HepG2 (cell line): ENCODE measurements around the gene NDUFAF3. TPM values are rescaled to one million over a fixed set of nuclear protein-coding genes. Genes with fewer than 3 reads are reported as not detected.

Source experiments
- CHCHD3 ChIP-seq: sonication (generic); formaldehyde crosslinking; IDR thresholded peaks from 2 replicates; pipeline ENCODE4 v1.8.0; 2022; ENCODE audit warnings: mild to moderate bottlenecking, missing genetic modification reagents, moderate library complexity
- CREM ChIP-seq, 2 experiments: sonication (generic) in 1 of 2; formaldehyde crosslinking in 1 of 2; IDR thresholded peaks; 2 replicates each; pipeline versions ENCODE4 v1.4.0 to v1.6.1; 2016 to 2020; ENCODE audit warnings: antibody characterized with exemption in 1 of 2, mild to moderate bottlenecking in 1 of 2, missing genetic modification reagents in 1 of 2
- NFE2 ChIP-seq: sonication (generic); formaldehyde crosslinking; IDR thresholded peaks from 2 replicates; pipeline ENCODE4 v1.4.0; 2020; ENCODE audit warnings: missing genetic modification reagents
- NFE2L1 ChIP-seq: sonication (generic); formaldehyde crosslinking; IDR thresholded peaks from 2 replicates; pipeline ENCODE4 v1.4.0; 2020; ENCODE audit warnings: missing genetic modification reagents, mild to moderate bottlenecking, borderline replicate concordance
- NFKB2 ChIP-seq: sonication (generic); formaldehyde crosslinking; IDR thresholded peaks from 2 replicates; pipeline ENCODE4 v1.4.0; 2020; ENCODE audit warnings: missing genetic modification reagents, borderline replicate concordance
- PCBP1 ChIP-seq: fragments of 200-400 bp; formaldehyde crosslinking; IDR thresholded peaks from 2 replicates; pipeline ENCODE4 v1.6.1; 2017; ENCODE audit warnings: mild to moderate bottlenecking, low read depth, low read length, borderline replicate concordance
- PPARG ChIP-seq: conservative IDR thresholded peaks from 2 replicates; pipeline ENCODE4 v1.6.1; 2016; ENCODE audit warnings: missing biosample characterization, missing genetic modification reagents
- REPIN1 ChIP-seq: sonication (generic); formaldehyde crosslinking; IDR thresholded peaks from 2 replicates; pipeline ENCODE4 v1.8.0; 2022; ENCODE audit warnings: missing genetic modification reagents, low read depth, mild to moderate bottlenecking, borderline replicate concordance
- ZBTB42 ChIP-seq: sonication (generic); formaldehyde crosslinking; IDR thresholded peaks from 2 replicates; pipeline ENCODE4 v1.5.0; 2020; ENCODE audit warnings: mild to moderate bottlenecking, missing genetic modification reagents
- ZNF232 ChIP-seq: sonication (generic); formaldehyde crosslinking; IDR thresholded peaks from 2 replicates; pipeline ENCODE4 v1.4.0; 2020; ENCODE audit warnings: missing genetic modification reagents, borderline replicate concordance
- ZNF235 ChIP-seq: sonication (generic); formaldehyde crosslinking; IDR thresholded peaks from 2 replicates; pipeline ENCODE4 v1.8.1; 2023; ENCODE audit warnings: mild to moderate bottlenecking, missing genetic modification reagents, borderline replicate concordance
- ZNF337 ChIP-seq: sonication (generic); formaldehyde crosslinking; IDR thresholded peaks from 2 replicates; pipeline ENCODE4 v1.5.1; 2020; ENCODE audit warnings: missing genetic modification reagents, low read depth, mild to moderate bottlenecking, borderline replicate concordance
- ZNF367 ChIP-seq: sonication (generic); formaldehyde crosslinking; IDR thresholded peaks from 2 replicates; pipeline ENCODE4 v1.4.0; 2020; ENCODE audit warnings: missing genetic modification reagents, borderline replicate concordance
- ZNF678 ChIP-seq: sonication (generic); formaldehyde crosslinking; IDR thresholded peaks from 2 replicates; pipeline ENCODE4 v1.4.0; 2020; ENCODE audit warnings: mild to moderate bottlenecking, missing genetic modification reagents
- ZNF724P ChIP-seq: sonication (generic); formaldehyde crosslinking; IDR thresholded peaks from 2 replicates; pipeline ENCODE4 v1.8.0; 2022; ENCODE audit warnings: missing genetic modification reagents, borderline replicate concordance
- ZNF772 ChIP-seq: sonication (generic); formaldehyde crosslinking; IDR thresholded peaks from 2 replicates; pipeline ENCODE4 v1.5.0; 2020; ENCODE audit warnings: mild to moderate bottlenecking, missing genetic modification reagents
- ZNF780A ChIP-seq: sonication (generic); formaldehyde crosslinking; IDR thresholded peaks from 2 replicates; pipeline ENCODE4 v1.8.0; 2022; ENCODE audit warnings: mild to moderate bottlenecking, missing genetic modification reagents, moderate library complexity
- ZZZ3 ChIP-seq: sonication (generic); formaldehyde crosslinking; IDR thresholded peaks from 2 replicates; pipeline ENCODE4 v1.4.0; 2020; ENCODE audit warnings: missing genetic modification reagents, mild to moderate bottlenecking, borderline replicate concordance
- polyA plus RNA-seq, 8 experiments: library from polyadenylated mRNA; depleted of rRNA in 3 of 8; stranded (reverse) in 7 of 8; unstranded in 1 of 8; fragments of >200 nt; fragmentation: Illumina TruSeq in 4 of 8; extraction: Trizol in 4 of 8; gene quantifications; 2 replicates each; pipeline versions ENCODE4 v1.2.1 to v1.2.3, GENCODE V29; 2011 to 2016; ENCODE audit warnings: low read depth in 4 of 8, missing spikeins in 1 of 8, mixed read lengths in 1 of 8; ENCODE audit not compliant: insufficient read depth in 1 of 8
- total RNA-seq, 5 experiments: library from RNA; depleted of rRNA; stranded (reverse); fragments of >200 nt; fragmentation: Illumina TruSeq; extraction: Trizol; gene quantifications; 2 replicates each; pipeline ENCODE4 v1.2.3, GENCODE V29; 2016; ENCODE audit warnings: low read depth in 1 of 5
- TF ChIP-seq, protein P1 (sequence below): sonication (generic); formaldehyde crosslinking; IDR thresholded peaks from 2 replicates; pipeline ENCODE4 v1.4.0; 2020; ENCODE audit warnings: missing genetic modification reagents
- TF ChIP-seq, protein P2 (sequence below): sonication (generic); formaldehyde crosslinking; IDR thresholded peaks from 2 replicates; pipeline ENCODE4 v1.4.0; 2020; ENCODE audit warnings: mild to moderate bottlenecking, missing genetic modification reagents
- TF ChIP-seq, protein P3 (sequence below): sonication (generic); formaldehyde crosslinking; IDR thresholded peaks from 2 replicates; pipeline ENCODE4 v1.4.0; 2020; ENCODE audit warnings: missing genetic modification reagents, borderline replicate concordance
- TF ChIP-seq, protein P4 (sequence below): sonication (generic); formaldehyde crosslinking; conservative IDR thresholded peaks from 2 replicates; pipeline ENCODE4 v1.4.0; 2020; ENCODE audit warnings: missing genetic modification reagents

NDUFAF3 gene
- total and polyA plus RNA-seq, 2 of the 13 experiments (the other 11 are each of a cell fraction or from before 2014, with no cell fraction given): 39.0 to 50.0 TPM

DNA sequence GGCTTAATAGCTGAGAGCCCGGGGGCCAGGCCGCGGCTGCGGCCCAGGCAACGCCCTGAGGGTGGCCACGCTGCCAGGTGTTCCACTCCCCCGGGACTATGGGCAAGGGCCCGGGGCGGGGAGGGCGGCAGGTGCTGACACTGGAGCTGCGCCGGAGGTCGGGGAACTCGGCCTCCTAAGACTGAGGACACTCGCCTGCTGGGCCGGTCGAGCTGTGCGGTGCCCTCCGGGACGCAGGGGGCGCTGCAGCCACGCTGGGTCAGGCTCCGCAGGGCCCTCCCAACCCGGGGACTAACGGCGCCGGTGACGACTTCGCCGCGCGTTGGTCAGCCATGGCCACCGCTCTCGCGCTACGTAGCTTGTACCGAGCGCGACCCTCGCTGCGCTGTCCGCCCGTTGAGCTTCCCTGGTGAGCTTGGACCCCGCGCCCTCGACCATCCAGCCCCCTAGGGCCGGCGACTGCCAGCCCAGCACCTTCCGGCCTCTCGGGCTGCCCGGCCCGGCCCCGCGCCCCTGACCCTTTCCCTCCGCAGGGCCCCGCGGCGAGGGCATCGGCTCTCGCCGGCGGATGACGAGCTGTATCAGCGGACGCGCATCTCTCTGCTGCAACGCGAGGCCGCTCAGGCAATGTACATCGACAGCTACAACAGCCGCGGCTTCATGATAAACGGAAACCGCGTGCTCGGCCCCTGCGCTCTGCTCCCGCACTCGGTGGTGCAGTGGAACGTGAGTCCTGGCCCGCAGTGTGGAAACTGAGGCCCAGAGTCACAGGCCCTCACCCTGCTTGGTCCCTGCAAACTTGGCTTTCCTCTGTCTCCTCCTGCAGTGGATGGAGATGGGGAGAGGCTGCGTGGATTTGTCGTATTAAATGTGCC lies at the start of gene NDUFAF3 (continued):
- TF ChIP-seq, protein P1, sequence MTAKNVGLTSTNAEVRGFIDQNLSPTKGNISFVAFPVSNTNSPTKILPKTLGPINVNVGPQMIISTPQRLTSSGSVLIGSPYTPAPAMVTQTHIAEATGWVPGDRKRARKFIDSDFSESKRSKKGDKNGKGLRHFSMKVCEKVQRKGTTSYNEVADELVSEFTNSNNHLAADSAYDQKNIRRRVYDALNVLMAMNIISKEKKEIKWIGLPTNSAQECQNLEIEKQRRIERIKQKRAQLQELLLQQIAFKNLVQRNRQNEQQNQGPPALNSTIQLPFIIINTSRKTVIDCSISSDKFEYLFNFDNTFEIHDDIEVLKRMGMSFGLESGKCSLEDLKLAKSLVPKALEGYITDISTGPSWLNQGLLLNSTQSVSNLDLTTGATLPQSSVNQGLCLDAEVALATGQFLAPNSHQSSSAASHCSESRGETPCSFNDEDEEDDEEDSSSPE (CRISPR knock-in tag): no peak; the same call in none of the 2 replicates
- TF ChIP-seq CHCHD3 (CRISPR knock-in tag): no peak
- peak; percentile 45; the same call in 1 of the 2 replicates for TF ChIP-seq ZNF232 (CRISPR knock-in tag)
- TF ChIP-seq ZBTB42 (CRISPR knock-in tag): no peak
- no peak for TF ChIP-seq PCBP1
- TF ChIP-seq NFE2L1 (CRISPR knock-in tag): 0 out of 2 replicates have a peak, but pooled peaks have one; percentile 52
- TF ChIP-seq ZNF780A (CRISPR knock-in tag): peak; percentile 71; the same call in 1 of the 2 replicates
- peak; percentile 35 for TF ChIP-seq NFKB2
- peak; percentile 71; the same call in 1 of the 2 replicates for TF ChIP-seq REPIN1 (CRISPR knock-in tag)
- TF ChIP-seq CREM (IDR thresholded peaks at IDR 0.05): no peak; the same call in 1 of the 2 replicates
- TF ChIP-seq CREM (CRISPR knock-in tag; IDR thresholded peaks at IDR 0.05): no peak
- TF ChIP-seq NFE2 (CRISPR knock-in tag): no peak
- TF ChIP-seq, protein P2, sequence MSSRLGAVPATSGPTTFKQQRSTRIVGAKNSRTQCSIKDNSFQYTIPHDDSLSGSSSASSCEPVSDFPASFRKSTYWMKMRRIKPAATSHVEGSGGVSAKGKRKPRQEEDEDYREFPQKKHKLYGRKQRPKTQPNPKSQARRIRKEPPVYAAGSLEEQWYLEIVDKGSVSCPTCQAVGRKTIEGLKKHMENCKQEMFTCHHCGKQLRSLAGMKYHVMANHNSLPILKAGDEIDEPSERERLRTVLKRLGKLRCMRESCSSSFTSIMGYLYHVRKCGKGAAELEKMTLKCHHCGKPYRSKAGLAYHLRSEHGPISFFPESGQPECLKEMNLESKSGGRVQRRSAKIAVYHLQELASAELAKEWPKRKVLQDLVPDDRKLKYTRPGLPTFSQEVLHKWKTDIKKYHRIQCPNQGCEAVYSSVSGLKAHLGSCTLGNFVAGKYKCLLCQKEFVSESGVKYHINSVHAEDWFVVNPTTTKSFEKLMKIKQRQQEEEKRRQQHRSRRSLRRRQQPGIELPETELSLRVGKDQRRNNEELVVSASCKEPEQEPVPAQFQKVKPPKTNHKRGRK (CRISPR knock-in tag): no peak
- TF ChIP-seq ZNF678 (CRISPR knock-in tag): peak; percentile 82; the same call in 1 of the 2 replicates
- no peak; the same call in 1 of the 2 replicates for TF ChIP-seq ZZZ3 (CRISPR knock-in tag)
- 0 out of 2 replicates have a peak, but pooled peaks have one; percentile 7 for TF ChIP-seq PPARG
- no peak for TF ChIP-seq ZNF337 (CRISPR knock-in tag)
- peak; percentile 82; the same call in 1 of the 2 replicates for TF ChIP-seq ZNF367 (CRISPR knock-in tag)
- TF ChIP-seq, protein P3, sequence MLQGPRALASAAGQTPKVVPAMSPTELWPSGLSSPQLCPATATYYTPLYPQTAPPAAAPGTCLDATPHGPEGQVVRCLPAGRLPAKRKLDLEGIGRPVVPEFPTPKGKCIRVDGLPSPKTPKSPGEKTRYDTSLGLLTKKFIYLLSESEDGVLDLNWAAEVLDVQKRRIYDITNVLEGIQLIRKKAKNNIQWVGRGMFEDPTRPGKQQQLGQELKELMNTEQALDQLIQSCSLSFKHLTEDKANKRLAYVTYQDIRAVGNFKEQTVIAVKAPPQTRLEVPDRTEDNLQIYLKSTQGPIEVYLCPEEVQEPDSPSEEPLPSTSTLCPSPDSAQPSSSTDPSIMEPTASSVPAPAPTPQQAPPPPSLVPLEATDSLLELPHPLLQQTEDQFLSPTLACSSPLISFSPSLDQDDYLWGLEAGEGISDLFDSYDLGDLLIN: peak; percentile 89; the same call in 1 of the 2 replicates
- TF ChIP-seq, protein P4, sequence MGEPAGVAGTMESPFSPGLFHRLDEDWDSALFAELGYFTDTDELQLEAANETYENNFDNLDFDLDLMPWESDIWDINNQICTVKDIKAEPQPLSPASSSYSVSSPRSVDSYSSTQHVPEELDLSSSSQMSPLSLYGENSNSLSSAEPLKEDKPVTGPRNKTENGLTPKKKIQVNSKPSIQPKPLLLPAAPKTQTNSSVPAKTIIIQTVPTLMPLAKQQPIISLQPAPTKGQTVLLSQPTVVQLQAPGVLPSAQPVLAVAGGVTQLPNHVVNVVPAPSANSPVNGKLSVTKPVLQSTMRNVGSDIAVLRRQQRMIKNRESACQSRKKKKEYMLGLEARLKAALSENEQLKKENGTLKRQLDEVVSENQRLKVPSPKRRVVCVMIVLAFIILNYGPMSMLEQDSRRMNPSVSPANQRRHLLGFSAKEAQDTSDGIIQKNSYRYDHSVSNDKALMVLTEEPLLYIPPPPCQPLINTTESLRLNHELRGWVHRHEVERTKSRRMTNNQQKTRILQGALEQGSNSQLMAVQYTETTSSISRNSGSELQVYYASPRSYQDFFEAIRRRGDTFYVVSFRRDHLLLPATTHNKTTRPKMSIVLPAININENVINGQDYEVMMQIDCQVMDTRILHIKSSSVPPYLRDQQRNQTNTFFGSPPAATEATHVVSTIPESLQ: no peak; the same call in 1 of the 2 replicates
- TF ChIP-seq ZNF724P (CRISPR knock-in tag): no peak
- TF ChIP-seq ZNF235 (CRISPR knock-in tag): 0 out of 2 replicates have a peak, but pooled peaks have one; percentile 65
- TF ChIP-seq ZNF772 (CRISPR knock-in tag): peak; percentile 89
